ENCODE data around the gene SORCS2.

The SORCS2 gene

GRCh38 chr4:7626531-7626930 is 434.2 kb downstream of the SORCS2 start:
- TF ChIP-seq NFIC (IDR thresholded peaks at IDR 0.05), result no peak
- TF ChIP-seq CEBPB (IDR thresholded peaks at IDR 0.05), result no peak
- TF ChIP-seq YY1 (IDR thresholded peaks at IDR 0.05; ENCODE audit: low read depth), result no peak
- no peak for TF ChIP-seq REST (IDR thresholded peaks at IDR 0.05; ENCODE audit: low read depth)
- no peak for TF ChIP-seq USF1 (IDR thresholded peaks at IDR 0.05)
- no peak for TF ChIP-seq ZBTB7A (IDR thresholded peaks at IDR 0.05; ENCODE audit: low read depth)
- no peak for TF ChIP-seq MAX (IDR thresholded peaks at IDR 0.05)
- TF ChIP-seq TEAD4 (IDR thresholded peaks at IDR 0.05), result no peak
- TF ChIP-seq TAF1 (IDR thresholded peaks at IDR 0.05; ENCODE audit: low read depth), result no peak
- no peak for TF ChIP-seq EP300 (IDR thresholded peaks at IDR 0.05; ENCODE audit: borderline replicate concordance)
- no peak for TF ChIP-seq TCF12 (IDR thresholded peaks at IDR 0.05; ENCODE audit: low read depth)
- TF ChIP-seq FOXM1 (IDR thresholded peaks at IDR 0.05; ENCODE audit: borderline replicate concordance, low read depth), result no peak
- TF ChIP-seq RAD21 (IDR thresholded peaks at IDR 0.05; ENCODE audit: low read depth), result no peak
- TF ChIP-seq EGR1 (IDR thresholded peaks at IDR 0.05), result no peak
- no peak for TF ChIP-seq CREB1 (IDR thresholded peaks at IDR 0.05; ENCODE audit: low read depth)

- TF ChIP-seq RAD21 (IDR thresholded peaks at IDR 0.05; ENCODE audit: low read depth) (no peak), TCF12 (IDR thresholded peaks at IDR 0.05; ENCODE audit: low read depth) (no peak), TAF1 (IDR thresholded peaks at IDR 0.05; ENCODE audit: low read depth) (no peak), CEBPB (IDR thresholded peaks at IDR 0.05) (no peak), NFIC (IDR thresholded peaks at IDR 0.05) (no peak), EP300 (IDR thresholded peaks at IDR 0.05; ENCODE audit: borderline replicate concordance) (no peak), EGR1 (IDR thresholded peaks at IDR 0.05) (no peak), ZBTB7A (IDR thresholded peaks at IDR 0.05; ENCODE audit: low read depth) (no peak), CREB1 (IDR thresholded peaks at IDR 0.05; ENCODE audit: low read depth) (no peak), FOXM1 (IDR thresholded peaks at IDR 0.05; ENCODE audit: borderline replicate concordance, low read depth) (no peak), REST (IDR thresholded peaks at IDR 0.05; ENCODE audit: low read depth) (no peak), TEAD4 (IDR thresholded peaks at IDR 0.05) (no peak), MAX (IDR thresholded peaks at IDR 0.05) (no peak)
Observed at GRCh38 chr4:7627251-7628250, 435.2 kb downstream of the SORCS2 start.

GRCh38 chr4:7628432-7628831 is 436.1 kb downstream of the SORCS2 start:
- TF ChIP-seq USF1 (IDR thresholded peaks at IDR 0.05) (no peak), MAX (IDR thresholded peaks at IDR 0.05) (no peak), RAD21 (IDR thresholded peaks at IDR 0.05; ENCODE audit: low read depth) (no peak), TEAD4 (IDR thresholded peaks at IDR 0.05) (no peak), TAF1 (IDR thresholded peaks at IDR 0.05; ENCODE audit: low read depth) (no peak), CEBPB (IDR thresholded peaks at IDR 0.05) (no peak), REST (IDR thresholded peaks at IDR 0.05; ENCODE audit: low read depth) (no peak), EGR1 (IDR thresholded peaks at IDR 0.05) (no peak), TCF12 (IDR thresholded peaks at IDR 0.05; ENCODE audit: low read depth) (no peak), YY1 (IDR thresholded peaks at IDR 0.05; ENCODE audit: low read depth) (no peak), FOXM1 (IDR thresholded peaks at IDR 0.05; ENCODE audit: borderline replicate concordance, low read depth) (no peak), EP300 (IDR thresholded peaks at IDR 0.05; ENCODE audit: borderline replicate concordance) (no peak), ZBTB7A (IDR thresholded peaks at IDR 0.05; ENCODE audit: low read depth) (no peak), NFIC (IDR thresholded peaks at IDR 0.05) (no peak), CREB1 (IDR thresholded peaks at IDR 0.05; ENCODE audit: low read depth) (no peak)

Data from Ishikawa (cell line).